Ishikawa (cell line): ENCODE data around the gene RGS10.

ENCODE experiments used
- CEBPB ChIP-seq: IDR thresholded peaks from 2 replicates; pipeline ENCODE4 v1.6.1; 2012
- CREB1 ChIP-seq: IDR thresholded peaks from 2 replicates; pipeline ENCODE4 v1.6.1; 2012; ENCODE audit warnings: low read depth
- EGR1 ChIP-seq: IDR thresholded peaks from 2 replicates; pipeline ENCODE4 v1.6.1; 2012
- EP300 ChIP-seq: IDR thresholded peaks from 2 replicates; pipeline ENCODE4 v1.6.1; 2012; ENCODE audit warnings: borderline replicate concordance
- FOXM1 ChIP-seq: IDR thresholded peaks from 2 replicates; pipeline ENCODE4 v1.6.1; 2012; ENCODE audit warnings: low read depth, borderline replicate concordance
- MAX ChIP-seq: IDR thresholded peaks from 2 replicates; pipeline ENCODE4 v1.6.1; 2012
- NFIC ChIP-seq: IDR thresholded peaks from 2 replicates; pipeline ENCODE4 v1.6.1; 2012
- RAD21 ChIP-seq: IDR thresholded peaks from 2 replicates; pipeline ENCODE4 v1.6.1; 2012; ENCODE audit warnings: low read depth
- REST ChIP-seq: IDR thresholded peaks from 2 replicates; pipeline ENCODE4 v1.6.1; 2012; ENCODE audit warnings: low read depth, mild to moderate bottlenecking
- TAF1 ChIP-seq: IDR thresholded peaks from 2 replicates; pipeline ENCODE4 v1.6.1; 2012; ENCODE audit warnings: low read depth, mild to moderate bottlenecking
- TCF12 ChIP-seq: IDR thresholded peaks from 2 replicates; pipeline ENCODE4 v1.6.1; 2012; ENCODE audit warnings: low read depth
- TEAD4 ChIP-seq: IDR thresholded peaks from 2 replicates; pipeline ENCODE4 v1.6.1; 2012
- USF1 ChIP-seq: IDR thresholded peaks from 2 replicates; pipeline ENCODE4 v1.6.1; 2012
- YY1 ChIP-seq: IDR thresholded peaks from 2 replicates; pipeline ENCODE4 v1.6.1; 2012; ENCODE audit warnings: low read depth
- ZBTB7A ChIP-seq: IDR thresholded peaks from 2 replicates; pipeline ENCODE4 v1.6.1; 2012; ENCODE audit warnings: low read depth

The RGS10 gene

GRCh38 chr10:119479532-119479931, 63.0 kb downstream of the RGS10 start:
- no peak for TF ChIP-seq TCF12
- no peak for TF ChIP-seq MAX
- TF ChIP-seq CREB1, result no peak
- no peak for TF ChIP-seq EGR1
- TF ChIP-seq TAF1, result no peak
- no peak for TF ChIP-seq RAD21
- no peak for TF ChIP-seq ZBTB7A
- no peak for TF ChIP-seq REST
- TF ChIP-seq TEAD4, result no peak
- no peak for TF ChIP-seq FOXM1
- TF ChIP-seq CEBPB, result no peak
- no peak for TF ChIP-seq NFIC
- no peak for TF ChIP-seq YY1
- no peak; the same call in 1 of the 2 replicates for TF ChIP-seq USF1
- no peak for TF ChIP-seq EP300

- TF ChIP-seq EGR1 (no peak), ZBTB7A (no peak), REST (no peak), EP300 (no peak), CREB1 (no peak), USF1 (no peak), MAX (no peak)
These were observed 63.6 kb downstream of the RGS10 start for GRCh38 chr10:119478811-119479341.

GRCh38 chr10:119478111-119478802, 64.3 kb downstream of the RGS10 start:
- TF ChIP-seq EP300, result no peak
- peak; percentile 58; the same call in 1 of the 2 replicates for TF ChIP-seq USF1

- TF ChIP-seq YY1 (no peak), REST (no peak), TEAD4 (no peak), ZBTB7A (no peak), CEBPB (no peak), EGR1 (no peak), NFIC (no peak), TCF12 (no peak), MAX (no peak), RAD21 (no peak), FOXM1 (no peak)
These were observed 65.1 kb downstream of the RGS10 start for GRCh38 chr10:119477444-119477843.
